OCI-LY3 (cell line): ENCODE measurements around the gene RNF6.

Experiments
- H2AFZ ChIP-seq: fragments of 200-600, 300-600 bp; shearing (Covaris generic); 2 replicates; pipeline ENCODE4 v1.6.0; 2014; ENCODE audit warnings: antibody characterized with exemption, low read depth, low read length
- H3K27ac ChIP-seq: fragments of 200-600, 300-600 bp; sonication (generic); 2 replicates; pipeline ENCODE4 v1.5.1; 2014; ENCODE audit warnings: mild to moderate bottlenecking, low read length, moderate library complexity, mixed read lengths
- H3K27me3 ChIP-seq: fragments of 200-600, 300-600 bp; sonication (generic); 2 replicates; pipeline ENCODE4 v1.6.1; 2014; ENCODE audit warnings: low read depth, low read length, mixed read lengths
- H3K36me3 ChIP-seq: fragments of 200-600, 300-600 bp; sonication (generic); replicated peaks from 2 replicates; pipeline ENCODE3; 2014; ENCODE audit warnings: low read depth, low read length, mixed read lengths
- H3K4me1 ChIP-seq: fragments of 300-600, 200-600 bp; sonication (generic); 2 replicates; pipeline ENCODE4 v1.6.1; 2014; ENCODE audit warnings: low read length, mixed read lengths
- H3K4me2 ChIP-seq: fragments of 200-600, 300-600 bp; sonication (generic); 2 replicates; pipeline ENCODE4 v1.6.1; 2014; ENCODE audit warnings: low read length, mixed read lengths
- H3K4me3 ChIP-seq: fragments of 300-600, 200-600 bp; sonication (generic); 2 replicates; pipeline ENCODE4 v1.5.1; 2014; ENCODE audit warnings: antibody characterized with exemption, mild to moderate bottlenecking, low read length, moderate library complexity
- H3K79me2 ChIP-seq: fragments of 300-600, 200-600 bp; shearing (Covaris generic); 2 replicates; pipeline ENCODE4 v1.6.1; 2014; ENCODE audit warnings: mild to moderate bottlenecking, low read length, mixed read lengths
- H3K9ac ChIP-seq: fragments of 300-600, 200-600 bp; shearing (Covaris generic); 2 replicates; pipeline ENCODE4 v1.6.0; 2014; ENCODE audit warnings: mild to moderate bottlenecking, low read length, moderate library complexity
- H3K9me3 ChIP-seq: fragments of 200-600, 300-600 bp; shearing (Covaris generic); 2 replicates; pipeline ENCODE4 v1.6.1; 2014; ENCODE audit warnings: low read length, mixed read lengths; ENCODE audit not compliant: insufficient read depth
- H4K20me1 ChIP-seq: fragments of 200-600, 300-600 bp; sonication (generic); 2 replicates; pipeline ENCODE4 v1.6.1; 2016; ENCODE audit warnings: low read length, mixed read lengths; ENCODE audit not compliant: insufficient read depth
- EZH2phosphoT487 ChIP-seq: fragments of 200-600 bp; shearing (Covaris generic); IDR thresholded peaks from 2 replicates; pipeline ENCODE4 v1.6.1; 2018; ENCODE audit warnings: antibody characterized with exemption, mixed run types, low read depth
- TF ChIP-seq, protein P1 (sequence below): fragments of 200-600, 300-600 bp; sonication (generic); IDR thresholded peaks from 2 replicates; pipeline ENCODE4 v1.5.1; 2014; ENCODE audit warnings: antibody characterized with exemption, low read length, low read depth

Gene RNF6

DNA sequence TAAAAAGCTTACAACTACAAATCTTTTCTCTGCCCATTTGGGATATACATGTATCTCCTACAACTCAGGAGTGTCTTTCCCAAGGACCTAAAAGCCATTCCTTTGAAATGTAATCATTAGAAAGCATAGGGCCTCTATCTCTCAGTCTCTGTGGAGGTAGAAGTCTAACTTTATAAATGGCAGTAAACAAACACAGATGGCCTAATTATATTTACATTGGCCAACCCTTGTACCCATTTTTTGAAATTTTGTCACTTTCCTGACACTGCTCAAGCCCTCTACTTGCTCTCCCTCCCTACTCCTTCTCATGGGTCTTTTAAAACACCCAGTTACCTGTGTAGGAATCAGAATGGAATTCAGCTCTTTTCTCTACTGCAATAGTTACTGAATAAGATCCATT, 24.8 kb downstream of the RNF6 start:
- Histone ChIP-seq H3K36me3 (peaks cover 27% of the 10 kb centered on the region), H2AFZ (no peak overlapping the region), H3K79me2 (no peaks in the 10 kb centered on the region), H3K4me1 (no peaks in the 10 kb centered on the region), H3K9me3 (peaks cover 14% of the 10 kb centered on the region; the same call in 1 of the 2 replicates), H4K20me1 (no peaks in the 10 kb centered on the region), H3K4me2 (no peak overlapping the region), H3K27ac (no peak overlapping the region), H3K27me3 (no peaks in the 10 kb centered on the region), H3K9ac (no peak overlapping the region), H3K4me3 (no peak overlapping the region)
- TF ChIP-seq, protein P1, sequence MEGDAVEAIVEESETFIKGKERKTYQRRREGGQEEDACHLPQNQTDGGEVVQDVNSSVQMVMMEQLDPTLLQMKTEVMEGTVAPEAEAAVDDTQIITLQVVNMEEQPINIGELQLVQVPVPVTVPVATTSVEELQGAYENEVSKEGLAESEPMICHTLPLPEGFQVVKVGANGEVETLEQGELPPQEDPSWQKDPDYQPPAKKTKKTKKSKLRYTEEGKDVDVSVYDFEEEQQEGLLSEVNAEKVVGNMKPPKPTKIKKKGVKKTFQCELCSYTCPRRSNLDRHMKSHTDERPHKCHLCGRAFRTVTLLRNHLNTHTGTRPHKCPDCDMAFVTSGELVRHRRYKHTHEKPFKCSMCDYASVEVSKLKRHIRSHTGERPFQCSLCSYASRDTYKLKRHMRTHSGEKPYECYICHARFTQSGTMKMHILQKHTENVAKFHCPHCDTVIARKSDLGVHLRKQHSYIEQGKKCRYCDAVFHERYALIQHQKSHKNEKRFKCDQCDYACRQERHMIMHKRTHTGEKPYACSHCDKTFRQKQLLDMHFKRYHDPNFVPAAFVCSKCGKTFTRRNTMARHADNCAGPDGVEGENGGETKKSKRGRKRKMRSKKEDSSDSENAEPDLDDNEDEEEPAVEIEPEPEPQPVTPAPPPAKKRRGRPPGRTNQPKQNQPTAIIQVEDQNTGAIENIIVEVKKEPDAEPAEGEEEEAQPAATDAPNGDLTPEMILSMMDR = no peak
- no peak for TF ChIP-seq EZH2phosphoT487

GRCh38 chr13:26186995-26187394, 35.1 kb downstream of the RNF6 start:
- Histone ChIP-seq H3K9ac (no peak overlapping the region), H3K9me3 (no peaks in the 10 kb centered on the region; the same call in 1 of the 2 replicates), H3K27me3 (no peaks in the 10 kb centered on the region), H3K4me2 (peak overlapping the region; percentile 69), H2AFZ (no peak overlapping the region), H3K79me2 (no peaks in the 10 kb centered on the region), H3K4me3 (peak overlapping the region; percentile 73), H3K36me3 (peaks cover 14% of the 10 kb centered on the region), H4K20me1 (no peaks in the 10 kb centered on the region), H3K27ac (no peak overlapping the region; the same call in 1 of the 2 replicates), H3K4me1 (peaks cover 30% of the 10 kb centered on the region)
- TF ChIP-seq, protein P1 = no peak
- TF ChIP-seq EZH2phosphoT487 = no peak

DNA sequence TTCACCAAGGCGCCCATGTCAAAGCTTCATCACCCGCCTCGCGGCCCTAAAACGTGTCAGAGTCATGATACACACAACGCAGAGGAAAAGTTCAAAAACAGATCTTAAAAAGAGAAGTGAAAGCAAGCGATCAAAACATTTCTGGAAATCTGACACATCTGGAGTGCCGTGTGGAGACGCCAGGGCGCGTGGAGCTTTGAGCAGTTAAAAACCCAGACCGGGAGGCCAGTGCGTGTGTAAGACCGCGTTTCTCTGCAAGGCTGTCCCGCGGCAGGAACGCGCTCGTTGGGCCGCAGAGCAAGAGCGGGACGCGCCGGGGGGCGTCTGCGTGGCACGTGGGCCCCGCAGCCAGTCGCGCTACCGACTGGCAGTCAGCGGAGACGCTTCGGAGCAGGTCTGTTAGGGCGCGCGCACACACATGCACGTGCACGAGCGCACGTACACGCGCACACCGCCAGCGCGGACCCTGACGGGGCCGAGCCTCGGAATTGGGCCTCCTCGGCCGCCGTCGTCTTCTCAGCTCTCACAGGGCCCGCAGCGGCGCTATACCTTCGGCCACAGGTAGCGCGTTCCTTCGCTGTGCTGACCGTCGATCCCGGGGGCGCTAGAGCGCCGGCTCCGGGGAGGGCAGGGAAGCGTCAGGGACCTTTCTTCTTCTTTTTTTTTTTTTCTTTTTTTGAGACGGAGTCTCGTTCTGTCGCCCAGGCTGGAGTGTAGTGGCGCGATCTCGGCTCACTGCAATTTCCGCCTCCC, 35.8 kb downstream of the RNF6 start:
- H3K4me1 ChIP-seq = peaks cover 30% of the 10 kb centered on the region
- H4K20me1 ChIP-seq = no peaks in the 10 kb centered on the region
- H3K4me2 ChIP-seq = peak overlapping the region; percentile 88
- peaks cover 9% of the 10 kb centered on the region for H3K36me3 ChIP-seq
- no peaks in the 10 kb centered on the region; the same call in 1 of the 2 replicates for H3K9me3 ChIP-seq
- no peak for TF ChIP-seq EZH2phosphoT487
- TF ChIP-seq, protein P1 = peak; percentile 50
- peak overlapping the region; percentile 61 for H3K9ac ChIP-seq
- H3K79me2 ChIP-seq = no peaks in the 10 kb centered on the region
- H3K4me3 ChIP-seq = peak overlapping the region; percentile 73
- peak overlapping the region; percentile 75 for H3K27ac ChIP-seq
- H3K27me3 ChIP-seq = no peaks in the 10 kb centered on the region
- peak overlapping the region; percentile 63 for H2AFZ ChIP-seq

DNA sequence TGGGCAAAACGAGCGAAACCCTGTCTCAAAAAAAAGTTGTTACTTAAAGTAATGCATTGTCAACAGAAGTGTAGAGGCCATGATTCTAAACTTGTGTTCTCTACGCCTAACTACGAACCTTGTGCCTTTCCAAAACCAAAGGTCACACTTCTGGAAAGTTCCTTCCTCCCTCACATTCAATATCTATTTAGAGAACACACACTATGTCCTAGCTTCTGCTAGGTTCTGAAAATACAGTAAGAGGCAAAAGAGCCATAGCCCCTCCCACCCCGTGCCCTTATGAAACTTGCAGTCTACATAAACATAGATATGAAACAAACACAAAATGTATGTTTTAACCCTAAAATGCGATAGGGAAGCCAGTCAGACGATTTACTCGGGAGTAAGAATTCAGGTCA, 36.4 kb downstream of the RNF6 start:
- peak overlapping the region; percentile 75 for H3K27ac ChIP-seq
- peaks cover 30% of the 10 kb centered on the region for H3K4me1 ChIP-seq
- peak overlapping the region; percentile 73 for H3K4me3 ChIP-seq
- no peak for TF ChIP-seq EZH2phosphoT487
- TF ChIP-seq, protein P1 = no peak
- H3K27me3 ChIP-seq = no peaks in the 10 kb centered on the region
- H3K36me3 ChIP-seq = peaks cover 5% of the 10 kb centered on the region
- H3K4me2 ChIP-seq = peak overlapping the region; percentile 88
- H3K9ac ChIP-seq = peak overlapping the region; percentile 61
- H4K20me1 ChIP-seq = no peaks in the 10 kb centered on the region
- no peaks in the 10 kb centered on the region; the same call in 1 of the 2 replicates for H3K9me3 ChIP-seq
- no peaks in the 10 kb centered on the region for H3K79me2 ChIP-seq
- peak overlapping the region; percentile 63 for H2AFZ ChIP-seq
